HG02623 (cell line): ENCODE measurements around the gene ATG7.
"Not testable (repeated sequence)": the region's sequence is repeated elsewhere in the genome, so short reads cannot be mapped to it uniquely, and the experiment has no call there.

Experiments used
- ATAC-seq: cut with Tn5 transposase; IDR thresholded peaks from one replicate; pipeline ENCODE4 v1.9.1; 2021; ENCODE audit warnings: moderate library complexity; ENCODE audit not compliant: unreplicated experiment

ATG7 gene

DNA sequence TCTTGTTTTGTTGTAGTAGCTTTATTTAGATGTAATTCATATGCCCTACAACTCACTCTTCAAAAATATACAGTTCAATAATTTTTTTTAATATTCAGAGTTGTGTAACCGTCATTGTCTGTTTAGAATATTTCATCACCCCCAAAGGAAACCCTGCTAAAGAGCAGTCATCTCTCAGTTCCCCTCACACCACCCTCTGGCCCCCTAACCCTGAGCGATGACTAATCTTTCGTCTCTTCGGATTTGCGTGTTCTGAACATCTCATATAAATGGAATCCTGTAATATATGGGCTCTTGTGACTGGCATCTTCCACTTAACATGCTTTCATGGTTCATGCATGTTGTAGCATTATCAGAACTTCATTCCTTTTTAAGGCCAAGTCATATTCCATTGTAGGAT, 183.8 kb downstream of the ATG7 start:
- ATAC-seq: no peak

DNA sequence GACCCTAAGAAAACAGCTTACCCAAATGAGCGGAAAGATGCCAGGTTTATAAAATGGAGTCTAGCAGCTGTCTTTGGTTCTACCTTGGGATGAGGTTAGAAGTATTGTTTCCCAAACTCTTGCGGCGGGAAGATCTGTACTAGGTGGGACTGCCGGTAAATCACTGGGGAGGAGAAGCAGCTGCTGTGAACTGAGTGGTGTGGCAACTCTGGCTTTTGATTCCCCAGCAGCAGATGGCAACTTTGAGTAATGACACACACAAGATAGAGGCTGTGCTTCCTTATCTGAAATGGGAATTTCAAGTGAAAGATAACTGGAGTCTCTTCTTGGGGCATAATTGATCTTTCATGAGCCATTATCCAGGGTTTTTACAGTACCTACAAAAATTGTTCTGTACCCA, 184.9 kb downstream of the ATG7 start:
- no peak for ATAC-seq

DNA sequence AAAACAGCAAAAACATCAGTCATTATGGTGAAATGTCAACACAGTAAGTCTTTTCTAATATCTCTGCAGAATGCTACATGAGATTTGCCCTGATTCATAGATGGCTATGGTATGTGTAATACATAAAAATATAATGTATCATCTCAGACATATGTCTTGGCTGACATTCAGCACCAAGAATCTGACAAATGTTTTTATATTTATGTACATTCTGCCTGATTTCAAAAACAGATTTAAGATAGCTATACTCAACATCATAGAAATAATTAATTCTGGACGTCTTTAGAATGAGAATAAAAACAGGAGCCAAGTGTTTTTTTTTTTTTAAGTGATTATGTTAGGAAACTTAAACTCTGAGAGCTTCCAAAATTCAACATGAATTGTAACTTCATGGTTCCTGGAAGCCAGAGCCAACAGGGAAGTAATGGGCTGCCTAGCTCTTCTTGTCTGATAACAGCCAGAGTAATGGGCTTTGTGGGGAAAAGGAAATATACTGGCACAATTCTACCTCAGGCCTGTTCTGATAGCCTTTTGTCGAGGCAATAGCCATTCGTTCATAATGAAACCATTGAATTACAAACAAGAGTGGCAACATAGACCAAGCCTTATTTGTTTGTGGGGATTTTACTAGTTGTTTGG, 187.1 kb downstream of the ATG7 start:
- ATAC-seq: no peak

DNA sequence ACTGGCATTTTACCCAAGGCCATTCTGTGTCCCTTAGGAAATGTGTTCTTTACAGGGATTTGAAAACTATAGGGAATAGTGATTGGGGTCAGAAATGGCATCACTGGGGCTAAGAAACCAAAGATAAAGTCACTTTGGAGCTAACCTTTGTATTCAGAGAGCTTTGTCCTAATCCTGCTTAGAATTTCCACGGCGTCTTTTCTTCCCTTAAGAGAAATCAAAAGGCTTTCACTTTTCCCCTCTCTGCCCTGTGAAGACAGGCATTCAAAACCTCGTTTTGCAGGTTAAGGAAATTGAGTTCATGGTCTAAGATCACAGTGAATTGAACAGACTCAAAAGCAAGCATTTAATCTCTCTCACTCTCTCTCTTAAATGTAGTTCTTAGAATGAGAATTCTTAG, 189.0 kb downstream of the ATG7 start:
- no peak for ATAC-seq

DNA sequence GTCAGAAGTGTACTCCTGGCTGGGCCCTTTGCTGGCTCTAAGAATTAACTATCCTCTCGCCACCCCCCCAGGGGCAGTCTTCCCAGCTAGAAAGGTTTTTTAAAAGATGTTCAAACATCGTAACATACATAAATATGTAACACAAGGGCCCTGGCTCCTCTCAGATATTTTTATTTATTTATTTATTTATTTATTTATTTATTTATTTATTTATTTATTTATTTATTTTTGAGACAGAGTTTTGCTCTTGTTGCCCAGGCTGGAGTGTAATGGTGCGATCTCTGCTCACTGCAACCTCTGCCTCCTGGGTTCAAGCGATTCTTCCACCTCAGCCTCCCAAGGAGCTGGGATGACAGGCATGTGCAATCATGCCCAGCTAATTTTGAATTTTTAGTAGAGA, 190.5 kb downstream of the ATG7 start:
- not testable (repeated sequence) for ATAC-seq

DNA sequence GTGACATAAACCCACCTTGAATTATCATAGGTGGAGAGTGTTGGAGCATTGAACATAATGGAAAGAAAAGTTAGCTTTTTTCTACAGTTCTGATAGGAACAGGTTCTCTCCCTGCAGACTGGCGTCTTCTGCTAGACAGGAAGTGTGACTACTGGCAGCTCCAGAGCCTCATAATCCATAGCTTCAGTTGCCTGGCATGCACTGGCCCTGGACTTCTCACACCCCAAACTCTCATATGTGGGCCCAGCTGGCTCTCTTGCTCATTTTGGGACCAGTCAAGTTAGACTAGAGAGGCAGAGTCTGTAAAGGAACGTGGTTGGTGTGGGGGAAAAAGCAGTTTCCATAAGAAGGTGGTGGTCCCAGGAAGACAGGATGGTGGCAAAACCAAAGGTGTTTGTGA, 191.4 kb downstream of the ATG7 start:
- no peak for ATAC-seq

DNA sequence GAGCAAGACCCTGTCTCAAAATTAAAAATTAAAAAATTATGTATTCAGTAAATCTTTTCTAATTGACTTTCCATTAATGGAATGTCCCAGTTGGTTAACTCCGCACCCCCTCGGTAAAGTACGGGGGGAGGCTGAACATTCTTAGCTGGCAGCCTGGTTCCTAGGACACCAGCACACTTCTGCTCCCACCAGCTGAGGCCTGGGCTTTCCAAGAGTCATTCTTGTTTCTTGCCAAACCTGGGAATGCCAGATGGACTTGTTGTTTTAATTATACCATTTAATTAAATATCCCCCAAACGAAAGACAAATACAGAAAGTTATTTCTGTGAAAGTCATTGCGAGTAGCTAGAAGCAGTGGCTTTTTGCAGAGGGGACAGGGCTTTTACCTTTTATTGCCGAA, 192.2 kb downstream of the ATG7 start:
- ATAC-seq: no peak

DNA sequence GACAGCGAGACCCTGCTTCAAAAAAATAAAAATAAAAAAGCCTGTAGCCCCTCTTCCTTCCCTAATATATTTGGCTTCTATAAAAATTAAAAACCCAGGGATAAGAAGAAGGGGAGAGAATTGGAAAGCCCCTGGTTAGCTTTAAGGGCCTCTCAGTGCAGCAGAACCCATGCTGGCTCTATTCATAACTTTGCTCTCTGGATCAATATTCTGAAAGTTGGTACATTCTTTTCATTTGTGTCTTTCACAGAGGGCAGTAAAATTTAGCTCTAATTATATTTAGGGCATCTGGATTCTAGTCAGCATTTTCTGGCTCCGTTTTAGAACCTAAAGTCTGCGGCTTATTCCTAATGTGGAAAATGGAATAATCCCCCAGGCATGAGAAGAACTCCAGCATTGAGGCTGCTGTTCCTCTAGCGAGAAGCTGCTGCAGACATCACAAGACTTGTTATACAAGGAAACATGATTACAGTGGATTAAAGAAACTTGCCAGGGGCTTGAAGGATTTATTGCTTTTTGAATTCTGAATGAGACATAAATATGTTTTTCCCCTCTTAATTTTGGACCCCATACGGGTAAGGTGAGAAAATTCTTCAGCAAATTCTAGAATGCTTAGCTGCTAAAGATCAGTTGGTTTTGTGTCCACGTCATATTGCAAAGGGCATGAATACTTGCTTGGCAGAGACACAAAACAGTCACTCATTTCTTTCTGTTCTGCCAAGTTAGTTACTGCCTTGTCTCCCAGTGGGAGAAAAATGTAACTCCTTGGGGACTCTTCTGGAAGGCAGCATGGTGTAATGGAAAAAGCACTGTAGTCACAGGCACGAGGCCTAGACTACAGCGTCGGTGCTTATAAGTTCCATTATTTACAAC, 193.8 kb downstream of the ATG7 start:
- ATAC-seq: no peak

DNA sequence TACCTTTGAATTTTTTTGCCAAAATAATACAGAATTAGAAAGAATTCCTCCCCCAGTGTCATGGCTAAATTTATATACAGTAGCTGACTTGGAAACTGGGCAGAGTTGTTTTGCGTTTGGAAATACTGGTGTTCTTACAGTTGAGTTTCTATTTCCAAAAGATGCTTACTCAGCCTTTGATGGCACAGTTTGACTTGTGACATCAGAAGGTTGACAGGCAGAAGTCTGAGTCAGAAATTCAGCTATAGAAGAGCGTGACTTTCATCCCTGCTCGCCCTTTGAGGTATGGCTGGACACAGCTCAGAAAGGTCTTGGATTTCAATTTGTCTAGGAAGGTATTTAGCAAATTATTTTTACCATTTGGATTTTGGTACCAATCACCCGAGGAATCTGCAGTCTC, 195.7 kb downstream of the ATG7 start:
- ATAC-seq: no peak

DNA sequence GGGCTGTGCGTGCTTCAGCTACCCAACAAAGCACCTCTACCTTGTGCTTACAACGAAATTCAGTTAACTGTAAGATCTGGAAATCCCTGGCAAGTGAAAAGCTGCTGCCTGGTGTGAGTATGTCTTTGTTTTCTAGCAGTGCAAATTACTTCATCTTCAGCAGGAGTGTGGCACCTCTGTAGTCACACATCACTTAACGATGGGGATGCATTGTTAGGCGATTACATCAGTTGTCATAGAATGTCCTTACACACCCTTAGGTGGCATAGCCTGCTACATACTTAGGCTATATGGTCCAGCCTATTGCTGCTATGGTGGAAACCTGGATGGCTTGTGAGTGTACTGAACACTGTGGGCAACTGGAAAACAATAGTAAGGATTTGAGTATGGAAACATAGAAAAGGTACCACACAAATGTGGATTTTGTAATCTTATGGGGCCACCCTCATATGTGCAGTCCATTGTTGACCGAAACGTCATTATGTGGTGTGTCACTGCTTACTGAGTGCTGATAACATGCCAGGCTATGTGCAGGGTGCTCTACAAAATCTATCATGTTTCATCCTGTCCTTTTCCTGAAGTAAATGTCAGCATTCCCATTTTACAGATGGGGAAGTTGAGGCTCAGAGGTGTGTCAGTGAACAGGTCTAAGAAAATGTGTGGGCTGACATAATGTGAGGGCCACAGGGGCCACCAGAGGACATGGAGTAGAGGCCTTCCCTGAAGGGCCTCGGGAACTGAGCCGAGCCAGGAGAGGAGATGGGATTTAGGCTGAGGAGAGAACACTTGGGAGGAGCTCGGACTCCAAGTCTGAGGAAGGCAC, 198.0 kb downstream of the ATG7 start:
- ATAC-seq: no peak

DNA sequence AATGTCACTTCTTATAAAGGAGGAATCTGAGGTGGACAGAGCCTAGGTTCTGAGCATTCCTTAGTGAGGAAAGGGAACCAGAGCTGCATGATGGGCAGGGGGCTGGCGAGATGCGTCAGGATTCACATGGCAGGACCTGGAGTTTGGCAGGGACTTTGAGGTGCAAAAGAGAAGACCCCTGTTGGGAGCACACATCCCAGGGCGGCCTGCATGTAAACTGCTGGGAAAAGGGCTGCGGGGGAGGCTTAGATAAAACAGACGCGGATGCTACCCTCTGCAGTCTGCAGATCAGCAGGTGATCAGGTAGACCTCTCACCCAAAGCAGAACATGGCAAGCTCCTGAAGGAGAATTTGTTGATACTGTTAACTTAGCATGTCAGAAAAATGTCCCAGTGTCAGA, 203.1 kb downstream of the ATG7 start:
- ATAC-seq: no peak

DNA sequence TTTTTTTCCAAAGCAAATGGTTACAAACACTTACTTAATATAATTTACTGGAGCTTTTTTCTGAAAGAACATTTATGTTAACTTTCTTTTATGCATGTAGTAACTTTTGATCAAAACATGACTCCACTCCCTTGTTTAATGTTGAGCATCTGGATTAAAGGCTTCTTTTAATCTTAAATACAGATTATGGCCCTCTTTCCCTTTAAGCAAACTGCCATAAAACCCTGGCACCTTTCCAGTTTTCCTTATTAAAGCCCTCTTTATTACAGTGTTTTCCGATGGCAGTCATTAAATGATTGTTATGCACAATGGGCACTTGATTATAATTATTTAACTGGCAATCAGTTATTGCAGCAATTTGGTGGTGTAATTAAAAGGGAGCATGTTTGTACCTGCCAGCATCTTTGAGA, 204.5 kb downstream of the ATG7 start:
- no peak for ATAC-seq

DNA sequence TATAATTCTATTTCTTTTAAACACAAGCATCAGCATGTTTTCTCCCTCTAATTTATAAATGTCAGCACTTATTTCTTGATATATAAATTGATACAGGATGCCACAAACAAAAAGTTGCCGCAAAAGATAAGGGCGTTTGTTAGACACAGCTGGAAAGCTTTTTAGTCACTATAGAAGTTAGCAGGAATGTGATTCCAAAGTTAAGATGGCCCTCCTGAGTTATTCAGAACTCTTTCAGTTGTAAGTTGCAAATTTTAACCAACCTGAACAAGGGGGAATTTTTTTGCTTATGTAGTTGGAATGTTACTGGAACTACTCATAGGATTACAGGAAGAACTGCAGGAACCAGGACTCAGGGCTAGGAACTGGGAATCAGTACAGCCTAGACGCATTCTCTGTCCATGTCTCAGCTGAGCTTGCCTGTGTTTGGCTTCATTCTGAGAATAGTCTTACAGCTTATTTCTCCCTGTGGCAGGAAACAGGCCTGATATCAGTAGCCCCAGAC, 205.3 kb downstream of the ATG7 start:
- no peak for ATAC-seq

DNA sequence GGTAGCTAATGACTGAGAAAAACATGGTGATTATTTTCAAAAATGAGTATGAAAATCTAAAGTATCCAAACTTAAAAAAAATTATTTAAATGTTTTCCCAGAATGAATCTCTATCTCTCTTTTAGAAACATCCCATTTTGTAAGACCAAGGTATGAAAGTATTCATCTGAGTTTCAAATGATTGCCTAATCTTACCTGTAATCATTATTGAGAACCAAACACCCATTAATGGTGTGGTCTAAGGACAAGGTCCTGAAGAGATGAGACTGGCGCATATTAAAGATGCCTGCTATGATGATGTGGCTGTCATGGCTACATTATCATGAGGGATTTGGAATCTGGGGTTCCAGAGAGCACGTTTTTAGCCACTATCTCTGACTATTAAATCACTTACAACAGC, 206.0 kb downstream of the ATG7 start:
- ATAC-seq: no peak

DNA sequence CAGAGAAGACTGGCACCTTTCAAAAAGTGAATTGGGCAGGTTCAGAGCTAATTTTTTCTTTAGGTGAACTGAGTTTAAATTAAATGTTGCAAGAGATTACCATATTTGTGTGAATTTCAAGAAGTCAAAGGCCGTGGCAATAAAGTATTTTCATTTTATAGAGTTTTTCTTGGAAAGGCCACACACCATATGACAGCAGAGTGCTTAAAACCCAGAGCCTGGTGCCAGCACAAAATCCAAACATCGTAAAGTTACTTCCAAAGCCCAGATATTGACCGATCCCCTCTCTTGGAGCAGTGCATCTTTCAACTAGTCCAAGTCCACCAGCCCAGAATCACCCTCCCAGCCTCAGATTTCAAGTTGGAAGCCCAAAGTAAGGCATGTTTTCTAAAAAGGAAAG, 207.0 kb downstream of the ATG7 start:
- no peak for ATAC-seq

DNA sequence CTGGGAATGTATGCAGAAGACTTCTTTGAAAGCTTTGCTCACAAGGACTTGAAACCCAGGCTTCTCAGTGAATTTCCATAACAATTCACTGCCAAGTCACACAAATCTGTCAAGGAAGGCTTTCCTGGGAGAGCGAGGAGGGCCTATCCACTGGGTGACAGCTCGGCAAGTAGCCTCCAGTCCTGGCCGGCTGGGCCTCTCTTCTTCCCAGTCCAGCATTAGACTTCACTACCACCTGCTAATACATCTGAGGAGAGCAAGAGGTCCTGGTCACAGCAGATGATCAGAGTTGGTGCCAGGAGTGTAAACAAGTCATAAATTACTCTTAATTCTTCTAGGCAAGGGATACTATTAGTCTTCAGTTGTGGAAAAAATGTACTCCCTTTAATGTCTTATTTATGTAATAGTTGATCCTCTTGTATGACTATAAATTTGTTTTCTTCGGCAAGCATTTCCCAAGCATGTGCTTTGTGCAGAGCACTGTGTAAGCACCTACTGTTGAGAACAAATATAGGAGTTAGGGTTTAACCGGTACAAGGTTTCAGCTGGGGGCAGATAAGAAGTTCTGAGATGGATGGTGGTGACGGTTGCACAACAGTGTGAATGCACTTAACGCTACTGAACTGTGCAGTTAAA, 208.6 kb downstream of the ATG7 start:
- no peak for ATAC-seq

DNA sequence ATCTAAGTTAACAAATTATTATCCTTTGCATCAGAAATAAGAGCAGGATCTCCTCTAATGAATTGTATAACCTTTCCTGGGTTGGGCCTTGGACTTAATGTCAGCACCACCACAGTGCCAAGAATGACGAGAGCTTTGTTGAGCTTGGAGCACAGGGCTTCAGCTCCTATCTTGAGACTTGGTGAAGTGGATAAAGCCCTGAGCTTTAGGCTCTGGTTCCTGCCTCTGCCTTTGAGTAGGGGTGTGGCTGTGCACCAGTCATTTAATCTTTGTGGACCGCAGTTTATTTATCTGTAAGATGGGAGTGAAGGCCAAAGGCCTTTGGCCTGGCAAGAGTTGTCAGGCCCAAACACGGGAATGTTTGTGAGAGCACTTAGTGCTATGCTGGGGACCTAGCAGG, 209.4 kb downstream of the ATG7 start:
- no peak for ATAC-seq

DNA sequence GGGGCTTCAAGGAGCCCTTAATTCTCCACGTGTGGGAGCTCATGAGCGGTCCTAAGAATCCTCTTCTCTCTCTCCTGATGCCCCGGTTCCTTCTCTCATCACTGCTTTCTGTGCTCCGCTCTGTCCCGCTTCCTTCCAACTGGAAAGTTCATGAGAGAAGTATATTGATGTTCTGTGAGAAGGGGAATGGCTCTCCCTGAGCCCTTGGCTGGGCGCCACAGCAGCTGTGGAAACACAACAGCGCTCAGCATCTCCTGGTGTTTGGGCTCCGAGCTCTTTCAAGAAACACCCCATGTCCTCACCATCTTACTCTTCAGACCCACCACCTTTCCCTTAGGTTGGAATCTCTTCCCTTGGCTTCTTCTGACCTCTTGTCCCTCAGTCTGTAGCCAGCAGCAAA, 209.8 kb downstream of the ATG7 start:
- no peak for ATAC-seq

DNA sequence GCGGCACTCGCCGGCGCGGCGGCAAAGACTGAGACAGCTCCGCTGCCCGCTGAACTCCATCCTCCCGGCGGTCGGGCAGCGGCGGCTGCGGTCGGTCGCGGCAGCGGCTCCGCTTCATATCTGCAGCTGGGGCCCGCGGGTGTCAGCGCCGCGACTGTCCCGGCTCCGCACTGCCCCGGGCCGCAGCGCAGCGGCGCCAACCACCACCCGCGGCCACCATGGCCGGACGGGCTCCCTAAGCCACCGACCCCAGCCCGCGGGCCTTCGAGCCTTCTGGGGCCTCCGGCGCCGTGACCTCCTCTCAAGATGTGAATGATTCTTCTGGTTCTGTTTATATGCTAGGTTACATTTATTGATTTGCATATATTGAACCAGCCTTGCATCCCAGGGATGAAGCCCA, 216.2 kb downstream of the ATG7 start:
- ATAC-seq: not testable (repeated sequence)

DNA sequence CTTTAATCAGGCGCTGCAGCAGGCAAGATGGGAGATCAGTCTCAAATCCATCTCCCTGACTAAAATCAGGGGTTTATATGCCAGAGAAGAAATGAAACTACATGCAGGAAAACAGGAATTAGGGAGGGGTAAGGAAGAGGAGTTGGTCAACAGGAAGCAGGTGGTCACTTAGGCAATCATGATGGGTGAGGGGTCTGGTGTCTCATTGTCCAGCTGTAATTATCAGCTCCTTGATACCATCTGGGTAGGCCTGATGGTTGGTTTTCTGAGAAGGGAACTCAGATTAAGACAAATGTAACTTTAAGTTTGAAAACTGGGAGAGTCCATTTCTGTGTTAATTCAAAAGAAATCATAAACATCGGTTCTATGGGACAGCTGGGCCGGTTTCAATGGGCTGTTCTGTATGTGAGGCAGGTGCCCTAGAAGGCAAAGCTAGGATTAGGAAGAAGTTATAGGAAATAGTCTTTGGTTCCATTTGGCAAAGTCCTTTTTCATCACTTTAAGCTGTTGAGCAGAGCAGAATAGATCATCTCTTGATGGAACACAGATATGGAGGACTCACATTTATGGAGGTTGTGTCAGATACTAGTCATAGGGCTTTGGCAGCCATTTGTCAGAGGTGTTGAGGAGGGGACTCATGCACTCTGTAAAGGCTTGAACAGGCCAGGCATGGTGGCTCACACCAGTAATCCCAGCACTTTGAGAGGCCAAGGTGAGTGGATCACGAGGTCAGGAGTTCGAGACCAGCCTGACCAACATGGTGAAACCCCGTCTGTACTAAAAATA, 222.1 kb downstream of the ATG7 start:
- ATAC-seq: no peak
